HG02571 (cell line): ENCODE data around the gene HIPK1.
A peak's percentile ranks its signal among the peaks of the same experiment; 100 is the strongest.

ENCODE experiments used
- ATAC-seq: cut with Tn5 transposase; IDR thresholded peaks from one replicate; pipeline ENCODE4 v1.9.1; 2021; ENCODE audit warnings: mild to moderate bottlenecking, moderate library complexity; ENCODE audit not compliant: unreplicated experiment

Gene HIPK1

GRCh38 chr1:113913312-113913668, 15.8 kb upstream of the HIPK1 start:
- no peak for ATAC-seq

- ATAC-seq, result no peak
Measured at GRCh38 chr1:113913887-113914664, 15.0 kb upstream of the HIPK1 start.

- ATAC-seq, result no peak
Measured at GRCh38 chr1:113916974-113917373, 12.2 kb upstream of the HIPK1 start.

- no peak for ATAC-seq
Measured at GRCh38 chr1:113917400-113918082, 11.6 kb upstream of the HIPK1 start.

GRCh38 chr1:113918243-113918642, 10.9 kb upstream of the HIPK1 start:
- no peak for ATAC-seq

GRCh38 chr1:113922957-113923356, 6.2 kb upstream of the HIPK1 start:
- no peak for ATAC-seq

- no peak for ATAC-seq
Measured at GRCh38 chr1:113924473-113924872, 4.7 kb upstream of the HIPK1 start.

- ATAC-seq, result peak; percentile 29
Measured at GRCh38 chr1:113928187-113928930, 765 bp upstream of the HIPK1 start.

GRCh38 chr1:113929750-113930498, 800 bp downstream of the HIPK1 start:
- ATAC-seq, result peak; percentile 28

- peak; percentile 27 for ATAC-seq
Measured at GRCh38 chr1:113930499-113931161, 1.5 kb downstream of the HIPK1 start.

- no peak for ATAC-seq
Measured at GRCh38 chr1:113931451-113931851, 2.3 kb downstream of the HIPK1 start.

- no peak for ATAC-seq
Measured at GRCh38 chr1:113934006-113934405, 4.9 kb downstream of the HIPK1 start.

- no peak for ATAC-seq
Measured at GRCh38 chr1:113934511-113935055, 5.5 kb downstream of the HIPK1 start.

GRCh38 chr1:113935176-113935575, 6.1 kb downstream of the HIPK1 start:
- ATAC-seq, result no peak

GRCh38 chr1:113935970-113936369, 6.8 kb downstream of the HIPK1 start:
- no peak for ATAC-seq

- no peak for ATAC-seq
Measured at GRCh38 chr1:113937146-113937545, 8.0 kb downstream of the HIPK1 start.

- ATAC-seq, result no peak
Measured at GRCh38 chr1:113938192-113938591, 9.1 kb downstream of the HIPK1 start.

- ATAC-seq, result no peak
Measured at GRCh38 chr1:113940365-113941244, 11.5 kb downstream of the HIPK1 start.

GRCh38 chr1:113941245-113941559, 12.1 kb downstream of the HIPK1 start:
- no peak for ATAC-seq
